GM23338 (cell line): ENCODE measurements around the gene DCAF7. TPM values are rescaled to one million over a fixed set of nuclear protein-coding genes. Genes with fewer than 3 reads are reported as not detected.

Experiments used
- ATAC-seq: fragments of 200-7000 bp; cut with Tn5 transposase; 3 replicates; pipeline ENCODE4 v1.9.1; 2020
- DNase-seq: peaks from one replicate; pipeline ENCODE4 v3.0.0-alpha.2; 2015; ENCODE audit warnings: low spot score
- H2AFZ ChIP-seq: fragments of 200-600 bp; sonication (generic); 2 replicates; pipeline ENCODE4 v1.8.0; 2016; ENCODE audit warnings: antibody characterized with exemption, mild to moderate bottlenecking, moderate library complexity
- H3F3A ChIP-seq: fragments of 200-600 bp; sonication (generic); replicated peaks from 2 replicates; pipeline ENCODE4 v1.8.0; 2017; ENCODE audit warnings: antibody characterized with exemption, mixed run types, low read depth
- H3K27ac ChIP-seq: fragments of 200-600 bp; sonication (generic); 2 replicates; pipeline ENCODE4 v1.6.1; 2016; ENCODE audit warnings: low read depth
- H3K27me3 ChIP-seq: fragments of 200-600 bp; sonication (generic); 2 replicates; pipeline ENCODE4 v1.8.0; 2016; ENCODE audit warnings: mild to moderate bottlenecking, mixed run types, moderate library complexity; ENCODE audit not compliant: insufficient read depth
- H3K36me3 ChIP-seq: fragments of 200-600 bp; sonication (generic); 2 replicates; pipeline ENCODE4 v1.8.0; 2016; ENCODE audit warnings: mild to moderate bottlenecking; ENCODE audit not compliant: insufficient read depth
- H3K4me1 ChIP-seq: fragments of 200-600 bp; sonication (generic); 2 replicates; pipeline ENCODE4 v1.8.0; 2016; ENCODE audit warnings: mild to moderate bottlenecking, moderate library complexity; ENCODE audit not compliant: insufficient read depth
- H3K4me2 ChIP-seq: fragments of 200-600 bp; sonication (generic); 2 replicates; pipeline ENCODE4 v1.7.1; 2017; ENCODE audit warnings: mixed run types
- H3K4me3 ChIP-seq: fragments of 200-600 bp; sonication (generic); 2 replicates; pipeline ENCODE4 v1.6.1; 2016; ENCODE audit warnings: mixed run types
- H3K79me2 ChIP-seq: fragments of 200-600 bp; sonication (generic); replicated peaks from 2 replicates; pipeline ENCODE4 v1.8.0; 2017; ENCODE audit warnings: mild to moderate bottlenecking; ENCODE audit not compliant: insufficient read depth
- H3K9me2 ChIP-seq: fragments of 200-600 bp; sonication (generic); 2 replicates; pipeline ENCODE4 v1.8.0; 2017; ENCODE audit not compliant: insufficient read depth
- H4K20me1 ChIP-seq: fragments of 200-600 bp; sonication (generic); replicated peaks from 2 replicates; pipeline ENCODE4 v1.8.0; 2017; ENCODE audit warnings: mild to moderate bottlenecking; ENCODE audit not compliant: insufficient read depth
- H3K27ac Mint-ChIP-seq: 2 replicates; pipeline ENCODE4 v1.8.0; 2020; ENCODE audit warnings: inconsistent platforms, mild to moderate bottlenecking, moderate library complexity, mixed read lengths
- H3K27me3 Mint-ChIP-seq: 3 replicates; pipeline ENCODE4 v1.8.0; 2022; ENCODE audit warnings: low read depth, mild to moderate bottlenecking, moderate library complexity, mixed read lengths, inconsistent platforms; ENCODE audit not compliant: insufficient read depth, poor library complexity
- H3K36me3 Mint-ChIP-seq: 3 replicates; pipeline ENCODE4 v1.8.0; 2021; ENCODE audit warnings: low read depth, mild to moderate bottlenecking, inconsistent platforms, moderate library complexity, mixed read lengths
- H3K4me1 Mint-ChIP-seq: 3 replicates; pipeline ENCODE4 v1.8.0; 2020; ENCODE audit warnings: mild to moderate bottlenecking, inconsistent platforms, mixed read lengths
- H3K4me3 Mint-ChIP-seq: 3 replicates; pipeline ENCODE4 v1.8.0; 2021; ENCODE audit warnings: moderate library complexity, mild to moderate bottlenecking, inconsistent platforms, mixed read lengths
- H3K9me3 Mint-ChIP-seq: 3 replicates; pipeline ENCODE4 v1.8.0; 2020; ENCODE audit warnings: moderate library complexity, mild to moderate bottlenecking, inconsistent platforms, mixed read lengths
- CREB1 ChIP-seq: fragments of 250-450 bp; sonication (Bioruptor Pico); IDR thresholded peaks from 2 replicates; pipeline ENCODE4 v1.5.0; 2020; ENCODE audit warnings: low read depth, mild to moderate bottlenecking, moderate library complexity
- ETS1 ChIP-seq: IDR thresholded peaks from 2 replicates; pipeline ENCODE4 v1.6.1; 2016; ENCODE audit warnings: antibody characterized with exemption
- EZH2 ChIP-seq: fragments of 200-600 bp; sonication (generic); IDR thresholded peaks from one replicate; pipeline ENCODE4 v1.8.0; 2017; ENCODE audit warnings: antibody characterized with exemption, mild to moderate bottlenecking, low read depth; ENCODE audit not compliant: unreplicated experiment
- EZH2phosphoT487 ChIP-seq: fragments of 200-600 bp; sonication (generic); IDR thresholded peaks from one replicate; pipeline ENCODE4 v1.8.1; 2018; ENCODE audit warnings: antibody characterized with exemption; ENCODE audit not compliant: unreplicated experiment
- JUNB ChIP-seq: IDR thresholded peaks from one replicate; pipeline ENCODE4 v1.6.1; 2016; ENCODE audit warnings: antibody characterized with exemption; ENCODE audit not compliant: unreplicated experiment
- NANOG ChIP-seq: IDR thresholded peaks from 2 replicates; pipeline ENCODE4 v1.6.1; 2016; ENCODE audit warnings: antibody characterized with exemption, borderline replicate concordance
- REST ChIP-seq: IDR thresholded peaks from one replicate; pipeline ENCODE4 v1.6.1; 2018; ENCODE audit warnings: antibody characterized with exemption; ENCODE audit not compliant: unreplicated experiment
- STAT1 ChIP-seq: IDR thresholded peaks from one replicate; pipeline ENCODE4 v1.6.1; 2016; ENCODE audit warnings: antibody characterized with exemption; ENCODE audit not compliant: unreplicated experiment
- ZNF331 ChIP-seq: fragments of 250-450 bp; sonication (Bioruptor Pico); IDR thresholded peaks from 2 replicates; pipeline ENCODE4 v1.5.0; 2020; ENCODE audit warnings: low read depth, mild to moderate bottlenecking, moderate library complexity
- ZNF462 ChIP-seq: fragments of 250-450 bp; sonication (Bioruptor Pico); IDR thresholded peaks from 2 replicates; pipeline ENCODE4 v1.5.0; 2020; ENCODE audit warnings: mild to moderate bottlenecking, moderate library complexity
- polyA plus RNA-seq: library from polyadenylated mRNA; unstranded; fragments of >200 nt; fragmentation: Nextera tagmentation; extraction: Ambion mirVana; gene quantifications from 2 replicates; pipeline ENCODE4 v1.2.1, GENCODE V29; 2016
- total RNA-seq: library from RNA; depleted of rRNA; stranded (reverse); fragments of >200 nt; shearing (Covaris generic); gene quantifications from 2 replicates; pipeline ENCODE4 v1.2.3, GENCODE V29; 2014
- TF ChIP-seq, protein P1 (sequence below), 2 experiments: fragments of 200-600 bp in 1 of 2; sonication (generic) in 1 of 2; conservative IDR thresholded peaks; 2 replicates each; pipeline versions ENCODE4 v1.5.1 to v1.6.1; 2016 to 2017; ENCODE audit warnings: antibody characterized with exemption in 2 of 2, low read depth in 2 of 2, mild to moderate bottlenecking in 2 of 2, moderate library complexity in 1 of 2

DCAF7 gene
- total and polyA plus RNA-seq, 2 experiments from 2014 or later = 31.3 to 60.1 TPM

GRCh38 chr17:63631626-63632025, 81.3 kb downstream of the DCAF7 start:
- no peak overlapping the region for H3K4me3 Mint-ChIP-seq
- H3K4me1 Mint-ChIP-seq = peaks cover 25% of the 10 kb centered on the region
- H3K27me3 Mint-ChIP-seq = no peaks in the 10 kb centered on the region
- DNase-seq = peak; percentile 19
- Histone ChIP-seq H3K4me3 (no peak overlapping the region), H3K4me1 (peaks cover 24% of the 10 kb centered on the region), H3K4me2 (peak overlapping the region; percentile 5), H2AFZ (no peak overlapping the region), H3K27ac (peak overlapping the region; percentile 5; the same call in 1 of the 2 replicates), H3K36me3 (no peaks in the 10 kb centered on the region), H3F3A (no peaks in the 10 kb centered on the region), H3K9me2 (no peaks in the 10 kb centered on the region), H4K20me1 (peaks cover 12% of the 10 kb centered on the region; the same call in 1 of the 2 replicates), H3K27me3 (no peaks in the 10 kb centered on the region), H3K79me2 (peaks cover 44% of the 10 kb centered on the region)
- ATAC-seq = peak; percentile 68
- no peak for TF ChIP-seq JUNB
- TF ChIP-seq ZNF462 (CRISPR knock-in tag) = no peak
- TF ChIP-seq STAT1 = no peak
- no peak for TF ChIP-seq EZH2
- no peak for TF ChIP-seq NANOG
- no peak for TF ChIP-seq CREB1
- no peak for TF ChIP-seq ETS1
- no peak for TF ChIP-seq EZH2phosphoT487
- no peak for TF ChIP-seq ZNF331 (CRISPR knock-in tag)
- no peak for TF ChIP-seq REST
- TF ChIP-seq, protein P1, sequence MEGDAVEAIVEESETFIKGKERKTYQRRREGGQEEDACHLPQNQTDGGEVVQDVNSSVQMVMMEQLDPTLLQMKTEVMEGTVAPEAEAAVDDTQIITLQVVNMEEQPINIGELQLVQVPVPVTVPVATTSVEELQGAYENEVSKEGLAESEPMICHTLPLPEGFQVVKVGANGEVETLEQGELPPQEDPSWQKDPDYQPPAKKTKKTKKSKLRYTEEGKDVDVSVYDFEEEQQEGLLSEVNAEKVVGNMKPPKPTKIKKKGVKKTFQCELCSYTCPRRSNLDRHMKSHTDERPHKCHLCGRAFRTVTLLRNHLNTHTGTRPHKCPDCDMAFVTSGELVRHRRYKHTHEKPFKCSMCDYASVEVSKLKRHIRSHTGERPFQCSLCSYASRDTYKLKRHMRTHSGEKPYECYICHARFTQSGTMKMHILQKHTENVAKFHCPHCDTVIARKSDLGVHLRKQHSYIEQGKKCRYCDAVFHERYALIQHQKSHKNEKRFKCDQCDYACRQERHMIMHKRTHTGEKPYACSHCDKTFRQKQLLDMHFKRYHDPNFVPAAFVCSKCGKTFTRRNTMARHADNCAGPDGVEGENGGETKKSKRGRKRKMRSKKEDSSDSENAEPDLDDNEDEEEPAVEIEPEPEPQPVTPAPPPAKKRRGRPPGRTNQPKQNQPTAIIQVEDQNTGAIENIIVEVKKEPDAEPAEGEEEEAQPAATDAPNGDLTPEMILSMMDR (conservative IDR thresholded peaks at IDR 0.05; ENCODE audit: low read depth in 2 of 2) = no peak
- no peaks in the 10 kb centered on the region for H3K9me3 Mint-ChIP-seq
- peaks cover 5% of the 10 kb centered on the region; the same call in 2 of the 3 replicates for H3K36me3 Mint-ChIP-seq
- H3K27ac Mint-ChIP-seq = peak overlapping the region; percentile 42; the same call in 1 of the 2 replicates
